Mucosa of descending colon (tissue), 3 donors: ENCODE results near the gene NFS1. TPM values are rescaled to one million over a fixed set of nuclear protein-coding genes. Genes with fewer than 3 reads are reported as not detected.

Experiments used
- ATAC-seq: fragments of 200-7000 bp; cut with Tn5 transposase; one replicate; pipeline ENCODE4 v1.9.1; 2020; ENCODE audit warnings: mild to moderate bottlenecking, moderate library complexity
- DNase-seq, 3 donors: peaks; one replicate each; pipeline ENCODE4 v3.0.0-alpha.2; 2020
- H3K36me3 ChIP-seq: fragments of 200-600 bp; one replicate; pipeline ENCODE4 v1.8.0; 2021; ENCODE audit warnings: low read depth, mild to moderate bottlenecking
- H3K4me1 ChIP-seq: fragments of 200-600 bp; one replicate; pipeline ENCODE4 v1.8.0; 2021; ENCODE audit warnings: low read depth, mild to moderate bottlenecking
- H3K4me3 ChIP-seq: fragments of 200-600 bp; one replicate; pipeline ENCODE4 v1.8.0; 2021; ENCODE audit warnings: mild to moderate bottlenecking
- H3K9me3 ChIP-seq: fragments of 200-600 bp; one replicate; pipeline ENCODE4 v1.8.0; 2021; ENCODE audit warnings: mild to moderate bottlenecking
- CTCF ChIP-seq: fragments of 200-600 bp; IDR thresholded peaks from one replicate; pipeline ENCODE4 v1.8.0; 2022; ENCODE audit warnings: antibody characterized with exemption, mild to moderate bottlenecking
- intact Hi-C, 2 donors: fragments of 100-400 bp; cut with DNase I in 1 of 2; cut with micrococcal nuclease in 1 of 2; formaldehyde crosslinking; loops; one replicate each; pipeline versions ENCODE4 v1.11.0 to v1.11.1; 2022; cut with DNase I, micrococcal nuclease
- total RNA-seq, 3 donors: library from RNA; stranded (reverse); fragmentation: NEBNext Ultra II Directional in 2 of 3; extraction: Animal tissue kit (Norgen Biotek cat#: 25700) in 2 of 3; gene quantifications; one replicate each; pipeline versions ENCODE4 v1.2.1 to v1.2.4, GENCODE V29; 2021 to 2023
- donor health status: DM: no; HTN: no; CAD: no; lungs with moderate emphysema.
- donor health status: DM: no; HTN: no; CAD: no.
- donor health status: DM: no; HTN: yes; CAD: no.

The NFS1 gene
- total RNA-seq, 3 donors from 2014 or later, result 31.2 to 42.8 (median 32.1) TPM

- intact Hi-C loops, result no loop called here
- ATAC-seq (no peak), DNase-seq (no peak)
- Histone ChIP-seq H3K36me3 (peaks cover 31% of the 10 kb centered on the region), H3K4me1 (peaks cover 46% of the 10 kb centered on the region), H3K9me3 (no peaks in the 10 kb centered on the region), H3K4me3 (no peak overlapping the region)
- TF ChIP-seq CTCF, result no peak
Measured at GRCh38 chr20:35734777-35735649, 35.9 kb upstream of the NFS1 start.

- Histone ChIP-seq H3K36me3 (peaks cover 38% of the 10 kb centered on the region), H3K4me3 (no peak overlapping the region), H3K4me1 (peaks cover 41% of the 10 kb centered on the region), H3K9me3 (no peaks in the 10 kb centered on the region)
- ATAC-seq, result no peak
- no peak for TF ChIP-seq CTCF
- no peak for DNase-seq
- intact Hi-C loops, result no loop called here
Measured at GRCh38 chr20:35734374-35734773, 35.2 kb upstream of the NFS1 start.

- DNase-seq (no peak), ATAC-seq (no peak)
- H3K4me3 ChIP-seq, result no peak overlapping the region
- H3K9me3 ChIP-seq, result no peaks in the 10 kb centered on the region
- no peak for TF ChIP-seq CTCF
- H3K36me3 ChIP-seq, result peaks cover 41% of the 10 kb centered on the region
- intact Hi-C loops, result no loop called here
- peaks cover 32% of the 10 kb centered on the region for H3K4me1 ChIP-seq
Measured at GRCh38 chr20:35732644-35732982, 33.5 kb upstream of the NFS1 start.

- H3K4me1 ChIP-seq, result peaks cover 32% of the 10 kb centered on the region
- TF ChIP-seq CTCF, result no peak
- intact Hi-C loops, result no loop called here
- H3K4me3 ChIP-seq, result no peak overlapping the region
- DNase-seq, result no peak
- H3K9me3 ChIP-seq, result no peaks in the 10 kb centered on the region
- peaks cover 44% of the 10 kb centered on the region for H3K36me3 ChIP-seq
- ATAC-seq, result no peak
Measured at GRCh38 chr20:35731862-35732643, 32.9 kb upstream of the NFS1 start.

- no peak for DNase-seq
- no peak for ATAC-seq
- TF ChIP-seq CTCF, result no peak
- H3K4me1 ChIP-seq, result peaks cover 30% of the 10 kb centered on the region
- no peak overlapping the region for H3K4me3 ChIP-seq
- no peaks in the 10 kb centered on the region for H3K9me3 ChIP-seq
- intact Hi-C loops, result no loop called here
- H3K36me3 ChIP-seq, result peaks cover 49% of the 10 kb centered on the region
Measured at GRCh38 chr20:35731469-35731788, 32.3 kb upstream of the NFS1 start.
